PC-9 (cell line): ENCODE measurements around the gene SPPL3.

Experiments
- EZH2 ChIP-seq: fragments of 200-600 bp; sonication (generic); IDR thresholded peaks from 2 replicates; pipeline ENCODE4 v1.8.0; 2017; ENCODE audit warnings: antibody characterized with exemption, low read depth
- TF ChIP-seq, protein P1 (sequence below): fragments of 200-600 bp; sonication (generic); conservative IDR thresholded peaks from 2 replicates; pipeline ENCODE4 v1.6.1; 2017; ENCODE audit warnings: mixed run types, antibody characterized with exemption, mild to moderate bottlenecking, moderate library complexity

DNA sequence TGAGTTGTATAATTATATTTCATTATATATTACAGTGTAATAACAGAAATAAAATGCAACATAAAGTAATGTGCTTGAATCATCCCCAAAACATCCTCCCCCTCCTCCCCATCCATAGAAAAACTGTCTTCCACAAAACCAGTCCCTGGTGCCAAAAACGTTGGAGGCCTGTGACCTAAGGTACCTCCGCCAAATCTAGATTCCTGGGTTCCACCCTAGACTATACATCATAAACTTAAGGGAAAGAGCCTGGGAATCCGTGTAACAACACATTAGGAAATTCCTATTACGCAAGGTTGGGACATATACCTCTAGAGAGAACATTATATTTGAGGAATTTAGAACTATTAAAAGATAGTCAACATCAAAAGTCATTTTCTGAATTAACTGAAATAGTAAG, 38.0 kb downstream of the SPPL3 start:
- TF ChIP-seq, protein P1, sequence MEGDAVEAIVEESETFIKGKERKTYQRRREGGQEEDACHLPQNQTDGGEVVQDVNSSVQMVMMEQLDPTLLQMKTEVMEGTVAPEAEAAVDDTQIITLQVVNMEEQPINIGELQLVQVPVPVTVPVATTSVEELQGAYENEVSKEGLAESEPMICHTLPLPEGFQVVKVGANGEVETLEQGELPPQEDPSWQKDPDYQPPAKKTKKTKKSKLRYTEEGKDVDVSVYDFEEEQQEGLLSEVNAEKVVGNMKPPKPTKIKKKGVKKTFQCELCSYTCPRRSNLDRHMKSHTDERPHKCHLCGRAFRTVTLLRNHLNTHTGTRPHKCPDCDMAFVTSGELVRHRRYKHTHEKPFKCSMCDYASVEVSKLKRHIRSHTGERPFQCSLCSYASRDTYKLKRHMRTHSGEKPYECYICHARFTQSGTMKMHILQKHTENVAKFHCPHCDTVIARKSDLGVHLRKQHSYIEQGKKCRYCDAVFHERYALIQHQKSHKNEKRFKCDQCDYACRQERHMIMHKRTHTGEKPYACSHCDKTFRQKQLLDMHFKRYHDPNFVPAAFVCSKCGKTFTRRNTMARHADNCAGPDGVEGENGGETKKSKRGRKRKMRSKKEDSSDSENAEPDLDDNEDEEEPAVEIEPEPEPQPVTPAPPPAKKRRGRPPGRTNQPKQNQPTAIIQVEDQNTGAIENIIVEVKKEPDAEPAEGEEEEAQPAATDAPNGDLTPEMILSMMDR = no peak
- no peak for TF ChIP-seq EZH2
